ENCODE measurements around the gene STK10.

STK10 gene

GRCh38 chr5:172110260-172110815 lies 77.7 kb downstream of the STK10 start:
- DNase-seq (ENCODE audit: low read depth, low spot score): no peak

DNA sequence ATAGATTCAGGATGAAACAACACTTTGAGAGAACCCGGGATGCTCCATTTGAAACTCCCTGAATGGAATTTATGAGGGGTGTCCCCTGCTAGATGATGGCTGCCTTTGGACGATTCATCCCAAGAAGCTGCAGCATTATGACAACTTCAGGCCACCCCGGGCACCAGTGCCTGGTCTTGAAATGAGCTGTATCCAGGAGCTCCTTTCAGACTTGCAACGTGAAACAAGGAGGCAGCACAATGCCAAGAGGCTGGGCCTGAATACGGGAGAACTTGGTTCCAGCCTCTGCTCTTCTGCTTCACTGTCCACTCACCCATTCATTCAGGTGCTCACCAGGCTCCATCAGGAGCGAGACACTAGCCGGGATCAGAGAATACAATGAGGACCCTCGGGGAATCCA lies 78.3 kb downstream of the STK10 start:
- DNase-seq (ENCODE audit: low read depth, low spot score): no peak

DNA sequence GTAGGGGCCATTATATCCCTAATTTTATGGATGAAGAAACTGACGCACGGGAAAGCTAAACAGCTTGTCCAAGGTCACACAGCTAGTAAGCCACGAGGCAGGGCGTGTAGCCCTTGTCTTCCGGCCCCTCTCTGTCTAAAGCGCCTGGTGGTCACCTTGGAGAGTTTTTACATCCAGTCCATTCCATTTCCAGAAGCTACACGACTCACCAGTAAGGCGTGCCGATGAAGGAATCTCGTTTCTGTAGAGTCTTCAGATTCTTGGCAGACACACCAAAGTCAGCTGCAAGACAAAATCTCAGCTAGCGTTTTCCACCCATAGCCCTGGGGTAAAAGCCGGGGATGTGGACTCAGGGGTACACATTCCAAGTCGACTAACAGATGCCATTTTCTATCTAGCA lies 80.5 kb downstream of the STK10 start:
- no peak for DNase-seq (ENCODE audit: low read depth, low spot score)

GRCh38 chr5:172106511-172107356 lies 81.3 kb downstream of the STK10 start:
- no peak for DNase-seq (ENCODE audit: low read depth, low spot score)

- DNase-seq (ENCODE audit: low read depth, low spot score): no peak
Measured at GRCh38 chr5:172105811-172106210, 82.2 kb downstream of the STK10 start.

- no peak for DNase-seq (ENCODE audit: low read depth, low spot score)
Measured at GRCh38 chr5:172104801-172105701, 83.0 kb downstream of the STK10 start.

DNA sequence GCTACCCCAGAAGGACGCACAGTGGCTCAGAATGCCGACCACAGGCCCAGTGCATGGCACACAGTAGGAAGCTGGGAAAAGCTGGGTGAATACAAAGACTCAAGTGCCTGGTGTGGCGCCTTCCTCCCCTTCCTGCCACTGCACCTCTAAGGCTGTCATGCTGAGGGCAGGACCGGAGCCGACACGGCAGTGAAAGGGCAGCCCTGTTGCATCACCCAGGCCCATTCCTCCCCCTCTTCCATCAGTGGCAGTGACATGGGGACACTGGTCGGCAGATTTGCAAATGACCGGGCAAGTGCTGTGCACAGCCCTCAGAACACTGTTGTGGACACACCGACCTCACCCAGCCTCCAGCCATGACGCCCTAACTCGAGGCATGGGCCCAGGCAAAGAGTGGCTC lies 84.0 kb downstream of the STK10 start:
- DNase-seq (ENCODE audit: low read depth, low spot score): no peak

DNA sequence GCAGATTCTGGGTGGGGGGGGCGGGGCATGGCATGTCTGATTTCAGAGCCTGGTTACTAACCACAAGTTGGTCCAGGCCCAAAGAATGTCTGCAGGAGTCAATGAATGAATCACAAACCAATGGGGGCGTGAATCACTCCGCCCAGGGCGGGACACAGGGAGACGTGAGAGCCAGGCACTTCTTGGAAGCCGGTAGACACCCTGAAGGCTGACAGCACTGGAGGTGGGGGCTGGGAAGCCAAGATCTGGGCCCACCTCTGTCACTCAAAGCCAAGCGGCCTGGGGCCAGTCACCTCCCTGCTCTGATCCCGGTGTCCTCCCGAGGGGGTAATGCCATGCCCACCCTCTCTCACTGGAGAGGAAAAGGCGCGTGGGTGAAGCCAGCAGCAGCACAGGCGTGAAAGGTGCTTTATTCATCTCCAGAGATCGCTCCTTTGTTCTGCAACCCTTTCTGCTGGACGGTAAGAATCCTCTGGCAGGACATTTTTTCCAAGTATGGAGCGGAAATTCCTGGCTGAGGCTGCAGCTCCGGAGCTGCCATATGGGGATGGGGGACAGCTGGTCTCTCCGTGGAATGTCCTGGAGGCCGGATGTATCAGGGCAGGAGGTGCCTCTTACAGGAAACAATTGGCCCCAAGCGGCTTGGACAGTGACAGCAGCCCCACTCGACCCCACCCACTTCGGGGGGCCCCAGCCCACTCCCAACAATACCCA lies 85.0 kb downstream of the STK10 start:
- DNase-seq (ENCODE audit: low read depth, low spot score): no peak

DNA sequence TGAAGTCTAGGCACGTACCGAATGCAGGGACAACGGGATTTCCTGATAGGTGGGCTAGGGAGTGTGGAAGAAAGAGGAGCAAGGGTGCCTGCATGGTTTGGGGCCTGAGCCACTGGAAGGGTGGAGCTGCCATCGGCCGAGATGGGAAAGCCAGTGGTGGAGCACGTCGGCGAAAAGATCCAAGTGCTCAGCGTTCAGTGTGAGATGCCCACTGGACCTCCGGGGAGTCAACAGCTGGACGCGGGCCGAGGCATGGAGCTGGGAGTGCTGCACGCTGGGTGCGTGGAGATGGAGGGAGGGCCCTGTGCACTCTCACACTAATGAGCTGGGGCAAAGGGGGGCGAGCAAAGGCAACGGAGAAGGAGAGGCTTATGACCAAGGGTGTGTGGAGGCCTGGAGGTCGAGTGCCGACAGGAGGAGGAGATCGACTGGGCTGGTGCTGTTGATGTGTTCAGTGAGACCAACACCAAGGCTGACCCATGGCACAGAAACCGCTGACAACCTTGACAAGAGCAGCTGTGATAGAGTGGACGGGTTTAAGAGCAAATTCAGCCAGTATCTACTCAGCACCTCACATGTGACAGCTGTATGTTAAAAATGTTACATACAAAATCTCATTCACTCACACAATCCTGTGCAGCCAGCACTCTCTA lies 85.7 kb downstream of the STK10 start:
- DNase-seq (ENCODE audit: low read depth, low spot score): no peak

DNA sequence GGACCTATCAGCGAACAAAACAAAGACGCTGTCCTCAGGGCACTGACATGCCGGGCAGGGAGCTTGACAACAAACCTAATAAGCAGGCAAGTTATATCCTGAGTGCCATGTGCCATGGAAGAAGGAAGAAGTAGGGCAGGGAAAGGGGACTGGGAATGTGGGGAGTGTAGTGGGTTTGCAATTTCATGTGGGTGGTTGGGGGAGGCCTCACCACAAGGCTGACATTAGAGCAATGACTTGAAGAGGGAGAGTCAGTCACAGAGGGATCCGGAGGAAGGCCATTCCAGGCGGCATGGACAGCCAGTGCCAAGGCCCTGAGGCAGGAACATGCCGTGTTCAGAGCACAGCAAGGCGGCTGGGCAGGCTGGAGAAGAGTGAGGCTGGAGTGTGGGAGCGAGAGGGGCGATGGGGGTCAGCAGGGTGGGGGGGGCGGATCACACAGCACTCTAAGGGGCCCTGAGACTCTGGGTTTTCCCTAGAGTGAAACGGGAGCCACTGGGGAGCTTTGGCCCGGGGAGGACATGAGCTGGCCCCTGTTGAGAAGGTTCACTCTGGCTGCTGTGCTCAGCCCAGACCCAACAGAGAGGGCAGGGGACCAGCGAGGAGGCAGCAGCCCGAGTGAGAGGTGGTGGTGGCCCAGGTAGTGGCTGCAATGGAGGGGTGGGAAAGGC lies 86.3 kb downstream of the STK10 start:
- no peak for DNase-seq (ENCODE audit: low read depth, low spot score)

DNA sequence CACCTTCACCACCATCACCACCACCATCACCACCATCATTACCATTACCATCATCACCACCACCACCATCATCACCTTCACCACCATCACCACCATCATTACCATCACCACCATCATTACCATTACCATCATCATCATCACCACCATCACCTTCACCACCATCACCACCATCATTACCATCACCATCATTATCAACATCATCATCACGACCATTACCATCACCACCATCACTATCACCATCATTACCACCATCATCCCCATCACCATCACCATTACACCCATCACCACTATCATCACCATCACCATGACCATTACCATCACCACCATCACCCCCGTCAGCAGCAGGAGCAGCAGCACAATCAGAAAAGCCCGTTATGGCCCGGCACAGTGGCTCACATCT lies 89.1 kb downstream of the STK10 start:
- no peak for DNase-seq (ENCODE audit: low read depth, low spot score)

DNA sequence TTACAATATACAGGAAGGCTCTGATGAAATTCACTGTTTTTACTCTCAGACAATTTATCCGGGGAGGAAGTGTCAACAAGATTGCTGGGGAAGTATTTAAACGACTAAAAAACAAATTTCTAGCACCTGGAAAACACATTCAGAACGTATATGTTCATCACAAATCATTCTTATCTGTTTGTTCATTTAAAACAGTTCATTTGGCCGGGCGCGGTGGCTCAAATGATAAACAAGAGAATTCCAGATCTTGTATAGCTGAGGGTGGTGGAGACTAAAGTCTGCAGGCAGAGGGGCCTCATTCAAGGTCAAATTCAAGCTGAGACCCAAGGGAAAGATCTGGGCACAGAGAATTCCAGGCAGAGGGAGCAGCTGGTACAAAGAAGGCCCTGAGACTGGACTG lies 90.0 kb downstream of the STK10 start:
- no peak for DNase-seq (ENCODE audit: low read depth, low spot score)

- DNase-seq (ENCODE audit: low read depth, low spot score): no peak
Measured at GRCh38 chr5:172097356-172097755, 90.7 kb downstream of the STK10 start.

GRCh38 chr5:172096207-172096940 lies 91.7 kb downstream of the STK10 start:
- DNase-seq (ENCODE audit: low read depth, low spot score): no peak

DNA sequence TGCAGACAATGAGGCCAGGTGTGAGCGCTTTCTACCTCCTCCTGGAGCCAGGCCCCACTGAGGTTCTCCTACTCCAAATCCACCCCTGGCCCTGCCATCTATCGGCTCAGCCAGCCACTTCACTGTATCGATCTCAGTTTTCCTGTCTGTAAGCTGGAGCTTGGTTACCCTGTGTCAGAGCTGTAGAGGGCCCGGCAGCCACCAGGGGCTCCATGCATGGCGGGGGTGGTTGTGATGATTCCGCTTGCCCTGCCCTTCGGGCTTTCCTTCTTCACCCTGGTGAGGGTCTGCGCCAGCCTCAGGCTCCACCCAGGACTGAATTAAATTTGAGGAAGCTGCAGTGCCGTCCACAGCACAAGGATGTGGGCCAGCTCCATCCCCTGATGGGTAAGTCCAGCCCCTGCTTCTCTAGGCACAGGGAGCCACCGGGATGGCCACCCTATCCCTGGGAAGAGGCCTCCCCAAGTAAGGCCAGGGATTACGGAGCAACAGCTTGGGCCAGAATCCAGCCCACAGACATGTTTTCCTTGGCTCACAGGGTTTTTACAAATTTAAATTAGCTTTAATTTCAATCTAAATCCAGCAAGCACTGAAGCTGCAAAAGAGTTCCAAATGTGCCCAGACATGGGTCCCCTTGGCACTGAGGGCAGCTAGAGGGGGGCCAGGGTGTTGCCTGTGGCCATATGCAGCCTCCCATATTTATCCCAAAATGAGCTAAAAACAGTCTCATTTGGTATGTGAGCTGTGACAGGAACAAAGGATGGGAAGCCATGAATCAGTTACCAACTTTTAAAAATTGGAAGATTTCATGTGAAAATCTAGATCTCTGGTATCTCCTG lies 92.4 kb downstream of the STK10 start:
- no peak for DNase-seq (ENCODE audit: low read depth, low spot score)

DNA sequence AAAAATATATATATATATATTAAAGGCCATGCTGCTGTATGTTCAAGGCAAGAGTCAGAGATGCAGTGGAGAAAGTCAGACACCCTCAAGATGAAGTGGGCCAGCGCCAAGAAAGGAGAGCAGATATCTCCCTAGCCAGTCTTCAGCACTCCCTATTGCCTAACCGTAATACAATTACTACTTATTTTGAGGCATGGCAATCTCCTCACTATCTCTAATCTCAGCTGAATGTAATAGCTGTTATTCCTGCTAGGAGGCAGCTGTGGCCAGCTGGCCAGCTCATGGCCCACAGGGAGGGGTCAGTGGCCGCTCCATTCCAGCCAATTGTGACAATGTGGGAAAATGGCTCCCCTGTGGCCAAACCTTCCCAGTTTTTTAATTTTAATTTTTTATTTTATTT lies 94.1 kb downstream of the STK10 start:
- no peak for DNase-seq (ENCODE audit: low read depth, low spot score)

GRCh38 chr5:172093559-172093958 lies 94.5 kb downstream of the STK10 start:
- DNase-seq (ENCODE audit: low read depth, low spot score): no peak

DNA sequence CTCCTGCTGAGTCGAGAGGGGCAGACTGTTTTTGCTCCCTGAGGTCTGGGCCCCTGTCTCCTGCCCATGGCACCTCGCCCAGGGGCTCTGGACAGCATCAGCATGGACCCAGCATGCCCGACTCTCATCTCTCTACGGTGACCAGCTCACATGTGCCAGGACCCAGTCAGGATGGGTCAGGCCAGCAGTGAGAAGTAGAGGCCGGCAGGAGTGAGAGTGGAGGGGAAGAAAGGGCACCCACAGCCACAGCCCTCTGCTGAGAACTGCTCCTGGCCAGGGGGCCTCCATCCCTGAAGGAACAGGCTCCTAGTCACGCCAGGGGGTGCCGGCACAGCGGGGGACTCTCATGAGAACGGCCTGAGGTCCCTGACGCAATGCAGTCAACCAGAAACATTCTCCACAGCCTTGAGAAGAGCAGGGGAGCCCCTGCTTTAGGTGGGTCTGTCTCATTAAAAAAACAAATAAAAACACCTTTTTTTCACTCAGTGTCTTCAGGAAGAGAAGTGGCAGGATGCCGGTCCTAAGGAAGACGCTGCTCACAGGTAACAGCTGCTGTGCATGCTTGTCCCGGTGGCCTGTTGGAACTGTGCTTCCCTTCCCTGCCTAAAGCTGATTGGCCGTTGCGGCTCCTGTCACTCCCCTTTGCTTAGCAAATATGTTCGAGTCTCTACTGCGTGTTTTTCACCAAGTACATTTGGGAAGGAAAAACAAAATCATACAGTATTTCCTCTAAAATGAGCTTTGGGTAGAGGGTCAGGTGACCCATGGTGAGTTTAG lies 95.9 kb downstream of the STK10 start:
- DNase-seq (ENCODE audit: low read depth, low spot score): no peak

Data from iPS DF 19.7 (cell line).